ENCODE results near the gene YIPF3. TPM values are rescaled to one million over a fixed set of nuclear protein-coding genes. Genes with fewer than 3 reads are reported as not detected.
"Not testable (repeated sequence)": the region's sequence is repeated elsewhere in the genome, so short reads cannot be mapped to it uniquely, and the experiment has no call there.

Gene YIPF3
- total RNA-seq, 6 experiments from 2014 or later: 58.9 to 70.0 (median 62.7) TPM

GRCh38 chr6:43541774-43542471 lies 25.2 kb upstream of the YIPF3 start:
- TF ChIP-seq, protein P1, sequence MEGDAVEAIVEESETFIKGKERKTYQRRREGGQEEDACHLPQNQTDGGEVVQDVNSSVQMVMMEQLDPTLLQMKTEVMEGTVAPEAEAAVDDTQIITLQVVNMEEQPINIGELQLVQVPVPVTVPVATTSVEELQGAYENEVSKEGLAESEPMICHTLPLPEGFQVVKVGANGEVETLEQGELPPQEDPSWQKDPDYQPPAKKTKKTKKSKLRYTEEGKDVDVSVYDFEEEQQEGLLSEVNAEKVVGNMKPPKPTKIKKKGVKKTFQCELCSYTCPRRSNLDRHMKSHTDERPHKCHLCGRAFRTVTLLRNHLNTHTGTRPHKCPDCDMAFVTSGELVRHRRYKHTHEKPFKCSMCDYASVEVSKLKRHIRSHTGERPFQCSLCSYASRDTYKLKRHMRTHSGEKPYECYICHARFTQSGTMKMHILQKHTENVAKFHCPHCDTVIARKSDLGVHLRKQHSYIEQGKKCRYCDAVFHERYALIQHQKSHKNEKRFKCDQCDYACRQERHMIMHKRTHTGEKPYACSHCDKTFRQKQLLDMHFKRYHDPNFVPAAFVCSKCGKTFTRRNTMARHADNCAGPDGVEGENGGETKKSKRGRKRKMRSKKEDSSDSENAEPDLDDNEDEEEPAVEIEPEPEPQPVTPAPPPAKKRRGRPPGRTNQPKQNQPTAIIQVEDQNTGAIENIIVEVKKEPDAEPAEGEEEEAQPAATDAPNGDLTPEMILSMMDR (IDR thresholded peaks at IDR 0.05): no peak
- no peak for TF ChIP-seq POLR2A (IDR thresholded peaks at IDR 0.05)
- Histone ChIP-seq H3K36me3 (peaks cover 0 to 38% (median 14%) of the 10 kb centered on the region in 4 donors), H3K4me3 (no peak overlapping the region), H3K27me3 (no peaks in the 10 kb centered on the region), H3K4me1 (no peaks in the 10 kb centered on the region), H3K27ac (no peak overlapping the region), H3K9me3 (no peaks in the 10 kb centered on the region)
- ATAC-seq (no peak), DNase-seq (no peak)
- 96% methylated on average over 8 of the region's 8 CpGs for WGBS (ENCODE audit: insufficient coverage, low coverage, low lambda C conversion rate, missing lambda C conversion rate)
- intact Hi-C loops (cut with DNase I): no loop called here

DNA sequence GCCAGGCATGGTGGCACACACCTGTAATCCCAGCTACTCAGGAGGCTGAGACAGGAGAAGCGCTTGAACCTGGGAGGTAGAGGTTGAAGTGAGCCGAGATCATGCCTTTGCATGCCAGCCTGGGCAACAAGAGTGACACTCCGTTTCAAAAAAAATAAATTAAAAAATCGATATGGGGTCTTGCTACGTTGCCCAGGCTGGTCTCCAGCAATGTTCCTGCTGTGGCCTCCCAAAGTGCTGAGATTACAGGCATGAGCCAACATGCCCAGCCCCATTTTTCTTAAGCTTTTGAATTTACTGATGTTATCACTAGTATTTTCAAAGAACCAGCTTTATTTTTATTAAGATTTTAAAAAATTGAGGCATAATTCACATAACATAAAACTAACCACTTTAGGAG lies 23.8 kb upstream of the YIPF3 start:
- WGBS (ENCODE audit: insufficient coverage, low coverage, low lambda C conversion rate, missing lambda C conversion rate): 95% methylated on average over 5 of the region's 5 CpGs
- intact Hi-C loops (cut with DNase I): no loop called here
- Histone ChIP-seq H3K36me3 (peaks cover 0 to 25% (median 8%) of the 10 kb centered on the region in 4 donors), H3K27me3 (no peaks in the 10 kb centered on the region), H3K4me1 (no peaks in the 10 kb centered on the region), H3K9me3 (no peaks in the 10 kb centered on the region), H3K27ac (no peak overlapping the region), H3K4me3 (no peak overlapping the region)
- TF ChIP-seq, protein P1 (IDR thresholded peaks at IDR 0.05): no peak
- no peak for TF ChIP-seq POLR2A (IDR thresholded peaks at IDR 0.05)
- no peak for DNase-seq
- no peak for ATAC-seq

- H3K4me3 ChIP-seq; ATAC-seq; H3K27me3 ChIP-seq; H3K4me1 ChIP-seq; DNase-seq; intact Hi-C loops (cut with DNase I); H3K27ac ChIP-seq; H3K9me3 ChIP-seq: not testable (repeated sequence)
- peaks cover 0 to 14% (median 5%) of the 10 kb centered on the region in 4 donors for H3K36me3 ChIP-seq
- WGBS (ENCODE audit: insufficient coverage, low coverage, low lambda C conversion rate, missing lambda C conversion rate): over 99% methylated on average over 14 of the region's 20 CpGs
Observed at GRCh38 chr6:43539409-43539808, 22.7 kb upstream of the YIPF3 start.

DNA sequence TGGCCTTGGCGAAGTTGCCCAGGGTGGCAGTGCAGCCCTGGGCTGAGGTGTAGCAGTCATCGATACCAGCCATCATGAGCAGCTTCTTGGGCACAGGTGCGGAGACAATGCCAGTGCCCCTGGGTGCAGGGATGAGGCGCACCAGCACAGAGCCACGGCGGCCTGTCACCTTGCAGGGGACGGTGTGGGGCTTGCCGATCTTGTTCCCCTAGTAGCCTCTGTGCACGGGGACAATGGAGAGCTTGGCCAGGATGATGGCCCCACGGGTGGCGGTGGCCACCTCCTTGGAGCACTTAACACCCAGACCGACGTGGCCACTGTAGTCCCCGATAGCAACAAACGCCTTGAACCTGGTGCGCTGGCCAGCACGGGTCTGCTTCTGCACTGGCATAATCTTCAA lies 22.3 kb upstream of the YIPF3 start:
- H3K9me3 ChIP-seq; H3K4me1 ChIP-seq; H3K4me3 ChIP-seq; H3K27me3 ChIP-seq; ATAC-seq; intact Hi-C loops (cut with DNase I); H3K27ac ChIP-seq; DNase-seq: not testable (repeated sequence)
- peaks cover 0 to 10% (median 4%) of the 10 kb centered on the region in 4 donors for H3K36me3 ChIP-seq
- WGBS (ENCODE audit: insufficient coverage, low coverage, low lambda C conversion rate, missing lambda C conversion rate): no CpG with 5 or more reads among the region's 17 CpGs

DNA sequence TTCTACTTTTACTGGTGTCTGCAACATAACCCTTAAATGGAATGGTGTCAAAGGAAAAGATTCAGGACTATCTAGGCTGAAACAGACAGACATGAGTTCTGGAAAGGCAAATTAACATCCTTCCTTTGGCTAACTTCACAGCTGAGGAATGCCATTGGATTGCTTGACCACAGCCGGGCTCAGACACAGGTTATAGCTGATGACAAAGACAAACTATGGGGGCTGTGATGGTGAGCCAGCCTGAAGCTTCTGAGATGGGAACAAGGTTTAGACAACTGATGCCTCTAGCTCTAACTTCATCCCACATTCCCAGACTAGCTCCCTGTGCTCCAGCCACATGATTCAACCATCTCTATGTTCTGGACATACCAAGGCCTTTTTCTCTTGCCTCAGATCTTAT lies 15.5 kb upstream of the YIPF3 start:
- intact Hi-C loops (cut with DNase I): no loop called here
- TF ChIP-seq POLR2A (IDR thresholded peaks at IDR 0.05): no peak
- TF ChIP-seq, protein P1 (IDR thresholded peaks at IDR 0.05): no peak
- WGBS (ENCODE audit: insufficient coverage, low coverage, low lambda C conversion rate, missing lambda C conversion rate): 100% methylated on average over 1 of the region's 1 CpG

More for the DNA sequence above, 15.5 kb upstream of the YIPF3 start:
- no peaks in the 10 kb centered on the region for H3K27me3 ChIP-seq
- H3K4me3 ChIP-seq: no peak overlapping the region
- H3K9me3 ChIP-seq: no peaks in the 10 kb centered on the region
- no peak for DNase-seq
- no peaks in the 10 kb centered on the region for H3K4me1 ChIP-seq
- no peak overlapping the region for H3K27ac ChIP-seq
- no peak for ATAC-seq
- peaks cover 0 to 28% (median 13%) of the 10 kb centered on the region in 4 donors for H3K36me3 ChIP-seq
